ENCODE results near the gene PRDM5. TPM values are rescaled to one million over a fixed set of nuclear protein-coding genes. Genes with fewer than 3 reads are reported as not detected.

The PRDM5 gene
- polyA plus RNA-seq, 1 donor, result 14.7 TPM

- Histone ChIP-seq H3K27ac (ENCODE audit: low read length) (no peak overlapping the region), H3K36me3 (ENCODE audit: control insufficient read depth, insufficient read depth, low read length) (no peaks in the 10 kb centered on the region), H3K27me3 (ENCODE audit: control insufficient read depth, insufficient read depth, low read length) (no peaks in the 10 kb centered on the region), H3K4me3 (ENCODE audit: low read length) (no peak overlapping the region), H3K9me3 (ENCODE audit: control insufficient read depth, low read depth, low read length) (no peaks in the 10 kb centered on the region), H3K4me1 (ENCODE audit: control insufficient read depth, insufficient read depth, low read length) (no peaks in the 10 kb centered on the region)
- DNase-seq, result no peak
- WGBS (ENCODE audit: insufficient coverage, low lambda C conversion rate), result no CpG with 5 or more reads among the region's 4 CpGs
Measured at GRCh38 chr4:120733968-120734367, 188.6 kb downstream of the PRDM5 start.

- Histone ChIP-seq H3K9me3 (ENCODE audit: control insufficient read depth, low read depth, low read length) (no peaks in the 10 kb centered on the region), H3K4me1 (ENCODE audit: control insufficient read depth, insufficient read depth, low read length) (no peaks in the 10 kb centered on the region), H3K36me3 (ENCODE audit: control insufficient read depth, insufficient read depth, low read length) (no peaks in the 10 kb centered on the region), H3K4me3 (ENCODE audit: low read length) (no peak overlapping the region), H3K27ac (ENCODE audit: low read length) (no peak overlapping the region), H3K27me3 (ENCODE audit: control insufficient read depth, insufficient read depth, low read length) (no peaks in the 10 kb centered on the region)
- WGBS (ENCODE audit: insufficient coverage, low lambda C conversion rate), result no CpG with 5 or more reads among the region's 2 CpGs
- DNase-seq, result no peak
Measured at GRCh38 chr4:120733054-120733453, 189.5 kb downstream of the PRDM5 start.

GRCh38 chr4:120731561-120731960, 191.0 kb downstream of the PRDM5 start:
- H3K9me3 ChIP-seq (ENCODE audit: control insufficient read depth, low read depth, low read length), result no peaks in the 10 kb centered on the region
- H3K4me1 ChIP-seq (ENCODE audit: control insufficient read depth, insufficient read depth, low read length), result no peaks in the 10 kb centered on the region
- H3K36me3 ChIP-seq (ENCODE audit: control insufficient read depth, insufficient read depth, low read length), result no peaks in the 10 kb centered on the region
- WGBS (ENCODE audit: insufficient coverage, low lambda C conversion rate), result no CpG with 5 or more reads among the region's 3 CpGs
- H3K27ac ChIP-seq (ENCODE audit: low read length), result no peak overlapping the region
- no peaks in the 10 kb centered on the region for H3K27me3 ChIP-seq (ENCODE audit: control insufficient read depth, insufficient read depth, low read length)
- no peak overlapping the region for H3K4me3 ChIP-seq (ENCODE audit: low read length)
- DNase-seq, result no peak

GRCh38 chr4:120730777-120731320, 191.7 kb downstream of the PRDM5 start:
- no peaks in the 10 kb centered on the region for H3K27me3 ChIP-seq (ENCODE audit: control insufficient read depth, insufficient read depth, low read length)

GRCh38 chr4:120728892-120729675, 193.4 kb downstream of the PRDM5 start:
- DNase-seq, result no peak
- no peak overlapping the region for H3K4me3 ChIP-seq (ENCODE audit: low read length)
- H3K27me3 ChIP-seq (ENCODE audit: control insufficient read depth, insufficient read depth, low read length), result no peaks in the 10 kb centered on the region
- H3K27ac ChIP-seq (ENCODE audit: low read length), result no peak overlapping the region
- H3K9me3 ChIP-seq (ENCODE audit: control insufficient read depth, low read depth, low read length), result no peaks in the 10 kb centered on the region
- WGBS (ENCODE audit: insufficient coverage, low lambda C conversion rate), result 100% methylated on average over 1 of the region's 4 CpGs
- no peaks in the 10 kb centered on the region for H3K36me3 ChIP-seq (ENCODE audit: control insufficient read depth, insufficient read depth, low read length)
- H3K4me1 ChIP-seq (ENCODE audit: control insufficient read depth, insufficient read depth, low read length), result no peaks in the 10 kb centered on the region

More at GRCh38 chr4:120730777-120731320, 191.7 kb downstream of the PRDM5 start:
- Histone ChIP-seq H3K4me1 (ENCODE audit: control insufficient read depth, insufficient read depth, low read length) (no peaks in the 10 kb centered on the region), H3K9me3 (ENCODE audit: control insufficient read depth, low read depth, low read length) (no peaks in the 10 kb centered on the region), H3K27ac (ENCODE audit: low read length) (no peak overlapping the region), H3K4me3 (ENCODE audit: low read length) (no peak overlapping the region), H3K36me3 (ENCODE audit: control insufficient read depth, insufficient read depth, low read length) (no peaks in the 10 kb centered on the region)
- WGBS (ENCODE audit: insufficient coverage, low lambda C conversion rate), result no CpG with 5 or more reads among the region's 4 CpGs
- no peak for DNase-seq

- no peak overlapping the region for H3K27ac ChIP-seq (ENCODE audit: low read length)
- no peaks in the 10 kb centered on the region for H3K36me3 ChIP-seq (ENCODE audit: control insufficient read depth, insufficient read depth, low read length)
- DNase-seq, result no peak
- H3K9me3 ChIP-seq (ENCODE audit: control insufficient read depth, low read depth, low read length), result no peaks in the 10 kb centered on the region
- whole genome bisulfite sequencing (ENCODE audit: insufficient coverage, low lambda C conversion rate), result no CpG with 5 or more reads among the region's 6 CpGs
- H3K4me1 ChIP-seq (ENCODE audit: control insufficient read depth, insufficient read depth, low read length), result no peaks in the 10 kb centered on the region
- no peaks in the 10 kb centered on the region for H3K27me3 ChIP-seq (ENCODE audit: control insufficient read depth, insufficient read depth, low read length)
- no peak overlapping the region for H3K4me3 ChIP-seq (ENCODE audit: low read length)
Measured at GRCh38 chr4:120725639-120726580, 196.6 kb downstream of the PRDM5 start.

- no peak overlapping the region for H3K27ac ChIP-seq (ENCODE audit: low read length)
- no peaks in the 10 kb centered on the region for H3K36me3 ChIP-seq (ENCODE audit: control insufficient read depth, insufficient read depth, low read length)
- DNase-seq, result no peak
- no peaks in the 10 kb centered on the region for H3K4me1 ChIP-seq (ENCODE audit: control insufficient read depth, insufficient read depth, low read length)
- H3K27me3 ChIP-seq (ENCODE audit: control insufficient read depth, insufficient read depth, low read length), result no peaks in the 10 kb centered on the region
- H3K9me3 ChIP-seq (ENCODE audit: control insufficient read depth, low read depth, low read length), result no peaks in the 10 kb centered on the region
- WGBS (ENCODE audit: insufficient coverage, low lambda C conversion rate), result 85% methylated on average over 2 of the region's 2 CpGs
- no peak overlapping the region for H3K4me3 ChIP-seq (ENCODE audit: low read length)
Measured at GRCh38 chr4:120724656-120725055, 197.9 kb downstream of the PRDM5 start.

GRCh38 chr4:120723986-120724385, 198.5 kb downstream of the PRDM5 start:
- WGBS (ENCODE audit: insufficient coverage, low lambda C conversion rate), result 100% methylated on average over 1 of the region's 2 CpGs
- no peaks in the 10 kb centered on the region for H3K27me3 ChIP-seq (ENCODE audit: control insufficient read depth, insufficient read depth, low read length)
- DNase-seq, result no peak
- H3K4me1 ChIP-seq (ENCODE audit: control insufficient read depth, insufficient read depth, low read length), result no peaks in the 10 kb centered on the region
- no peak overlapping the region for H3K27ac ChIP-seq (ENCODE audit: low read length)
- no peak overlapping the region for H3K4me3 ChIP-seq (ENCODE audit: low read length)
- H3K36me3 ChIP-seq (ENCODE audit: control insufficient read depth, insufficient read depth, low read length), result no peaks in the 10 kb centered on the region
- H3K9me3 ChIP-seq (ENCODE audit: control insufficient read depth, low read depth, low read length), result no peaks in the 10 kb centered on the region

GRCh38 chr4:120723105-120723504, 199.4 kb downstream of the PRDM5 start:
- 100% methylated on average over 2 of the region's 3 CpGs for WGBS (ENCODE audit: insufficient coverage, low lambda C conversion rate)
- no peak for DNase-seq
- H3K36me3 ChIP-seq (ENCODE audit: control insufficient read depth, insufficient read depth, low read length), result no peaks in the 10 kb centered on the region
- no peaks in the 10 kb centered on the region for H3K9me3 ChIP-seq (ENCODE audit: control insufficient read depth, low read depth, low read length)
- no peak overlapping the region for H3K4me3 ChIP-seq (ENCODE audit: low read length)
- H3K4me1 ChIP-seq (ENCODE audit: control insufficient read depth, insufficient read depth, low read length), result no peaks in the 10 kb centered on the region
- no peaks in the 10 kb centered on the region for H3K27me3 ChIP-seq (ENCODE audit: control insufficient read depth, insufficient read depth, low read length)
- no peak overlapping the region for H3K27ac ChIP-seq (ENCODE audit: low read length)

GRCh38 chr4:120722655-120723054, 199.9 kb downstream of the PRDM5 start:
- H3K4me3 ChIP-seq (ENCODE audit: low read length), result no peak overlapping the region
- DNase-seq, result no peak
- no peaks in the 10 kb centered on the region for H3K27me3 ChIP-seq (ENCODE audit: control insufficient read depth, insufficient read depth, low read length)
- H3K4me1 ChIP-seq (ENCODE audit: control insufficient read depth, insufficient read depth, low read length), result no peaks in the 10 kb centered on the region
- WGBS (ENCODE audit: insufficient coverage, low lambda C conversion rate), result 60% methylated on average over 1 of the region's 7 CpGs
- no peak overlapping the region for H3K27ac ChIP-seq (ENCODE audit: low read length)
- H3K9me3 ChIP-seq (ENCODE audit: control insufficient read depth, low read depth, low read length), result no peaks in the 10 kb centered on the region
- no peaks in the 10 kb centered on the region for H3K36me3 ChIP-seq (ENCODE audit: control insufficient read depth, insufficient read depth, low read length)
